ENCODE data around the gene ACOT6.

- TF ChIP-seq, protein P1, sequence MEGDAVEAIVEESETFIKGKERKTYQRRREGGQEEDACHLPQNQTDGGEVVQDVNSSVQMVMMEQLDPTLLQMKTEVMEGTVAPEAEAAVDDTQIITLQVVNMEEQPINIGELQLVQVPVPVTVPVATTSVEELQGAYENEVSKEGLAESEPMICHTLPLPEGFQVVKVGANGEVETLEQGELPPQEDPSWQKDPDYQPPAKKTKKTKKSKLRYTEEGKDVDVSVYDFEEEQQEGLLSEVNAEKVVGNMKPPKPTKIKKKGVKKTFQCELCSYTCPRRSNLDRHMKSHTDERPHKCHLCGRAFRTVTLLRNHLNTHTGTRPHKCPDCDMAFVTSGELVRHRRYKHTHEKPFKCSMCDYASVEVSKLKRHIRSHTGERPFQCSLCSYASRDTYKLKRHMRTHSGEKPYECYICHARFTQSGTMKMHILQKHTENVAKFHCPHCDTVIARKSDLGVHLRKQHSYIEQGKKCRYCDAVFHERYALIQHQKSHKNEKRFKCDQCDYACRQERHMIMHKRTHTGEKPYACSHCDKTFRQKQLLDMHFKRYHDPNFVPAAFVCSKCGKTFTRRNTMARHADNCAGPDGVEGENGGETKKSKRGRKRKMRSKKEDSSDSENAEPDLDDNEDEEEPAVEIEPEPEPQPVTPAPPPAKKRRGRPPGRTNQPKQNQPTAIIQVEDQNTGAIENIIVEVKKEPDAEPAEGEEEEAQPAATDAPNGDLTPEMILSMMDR (IDR thresholded peaks at IDR 0.05) = no peak
- no peak for TF ChIP-seq POLR2A (IDR thresholded peaks at IDR 0.05)
- no peak for TF ChIP-seq POLR2AphosphoS5 (IDR thresholded peaks at IDR 0.05)
These were observed 23.6 kb upstream of the ACOT6 start for GRCh38 chr14:73588695-73589094.

All from stomach (tissue), 4 donors.